Measurements from ENCODE around the gene ZNF358.

ZNF358 gene

DNA sequence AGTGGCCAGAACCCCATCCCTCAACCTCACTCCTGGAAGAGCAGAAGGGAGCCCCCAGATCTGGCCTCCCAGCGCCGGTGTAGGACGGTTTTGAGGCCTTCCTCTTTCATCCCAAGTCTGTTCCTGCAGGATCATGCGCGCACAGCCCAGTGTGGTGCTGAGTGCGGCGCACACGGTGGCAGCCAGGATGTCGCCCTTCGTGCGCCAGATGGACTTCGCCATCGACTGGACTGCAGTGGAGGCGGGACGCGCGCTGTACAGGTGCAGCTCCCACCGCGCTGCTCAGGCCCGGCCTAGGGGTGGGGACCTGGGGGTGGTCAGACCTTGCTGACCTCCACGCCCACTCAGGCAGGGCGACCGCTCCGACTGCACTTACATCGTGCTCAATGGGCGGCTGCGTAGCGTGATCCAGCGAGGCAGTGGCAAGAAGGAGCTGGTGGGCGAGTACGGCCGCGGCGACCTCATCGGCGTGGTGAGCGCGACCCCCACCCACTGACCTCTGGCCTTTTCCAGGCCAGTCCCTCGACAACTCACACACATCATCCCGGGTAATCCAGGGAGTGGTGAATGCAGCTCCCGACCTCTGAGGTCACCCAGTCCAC lies 34.4 kb downstream of the ZNF358 start:
- Histone ChIP-seq H2BK120ac (ENCODE audit: low read depth, low read length) (no peak overlapping the region), H3K9me3 (replicated peaks in 1 of 2; ENCODE audit: control insufficient read depth in 2 of 2, insufficient read depth in 1 of 2, low read depth in 1 of 2, low read length in 2 of 2) (peaks cover 0 to 1% of the 10 kb centered on the region in 2 donors), H4K91ac (ENCODE audit: low read depth, low read length, poor library complexity) (no peak overlapping the region), H3K14ac (ENCODE audit: low read length) (peak overlapping the region; percentile 71), H2BK5ac (ENCODE audit: low read length) (peak overlapping the region; percentile 39), H3K18ac (ENCODE audit: low read length) (no peak overlapping the region), H2AK5ac (ENCODE audit: low read depth, low read length) (peak overlapping the region; percentile 90), H3K36me3 (replicated peaks in 1 of 2; ENCODE audit: control insufficient read depth in 2 of 2, insufficient read depth in 2 of 2, low read length in 2 of 2) (peaks cover 6 to 10% of the 10 kb centered on the region in 2 donors), H3K4ac (ENCODE audit: low read length) (peak overlapping the region; percentile 53), H3K9ac (ENCODE audit: low read depth, low read length, poor library complexity) (peak overlapping the region; percentile 44), H3K23ac (ENCODE audit: low read depth, low read length, poor library complexity) (peak overlapping the region; percentile 65), H3K4me2 (ENCODE audit: insufficient read depth, low read length, poor library complexity, severe bottlenecking) (no peak overlapping the region), H3K27ac (replicated peaks; ENCODE audit: low read length) (no peak overlapping the region), H4K8ac (ENCODE audit: low read depth, low read length) (no peak overlapping the region), H3K4me3 (ENCODE audit: low read length in 2 of 2) (peak overlapping the region in 1 of 2 donors; percentile 38), H3K79me1 (ENCODE audit: low read depth, low read length) (peaks cover 2% of the 10 kb centered on the region), H3K27me3 (ENCODE audit: control insufficient read depth in 3 of 3, insufficient read depth in 3 of 3, low read depth in 1 of 3, low read length in 3 of 3) (no peaks in the 10 kb centered on the region), H3K4me1 (ENCODE audit: control insufficient read depth in 2 of 2, insufficient read depth in 1 of 2, low read depth in 1 of 2, low read length in 2 of 2) (peaks cover 0 to 5% of the 10 kb centered on the region in 2 donors), H2AFZ (ENCODE audit: low read length) (no peak overlapping the region), H2BK12ac (ENCODE audit: low read length) (peak overlapping the region; percentile 58), H2BK15ac (ENCODE audit: low read length) (no peak overlapping the region)
- DNase-seq (ENCODE audit: low spot score) = no peak
- WGBS, 2 donors (ENCODE audit: extremely low coverage in 2 of 2, insufficient read length in 2 of 2, insufficient replicate concordance in 1 of 2) = no CpG with 5 or more reads among the region's 41 CpGs

DNA sequence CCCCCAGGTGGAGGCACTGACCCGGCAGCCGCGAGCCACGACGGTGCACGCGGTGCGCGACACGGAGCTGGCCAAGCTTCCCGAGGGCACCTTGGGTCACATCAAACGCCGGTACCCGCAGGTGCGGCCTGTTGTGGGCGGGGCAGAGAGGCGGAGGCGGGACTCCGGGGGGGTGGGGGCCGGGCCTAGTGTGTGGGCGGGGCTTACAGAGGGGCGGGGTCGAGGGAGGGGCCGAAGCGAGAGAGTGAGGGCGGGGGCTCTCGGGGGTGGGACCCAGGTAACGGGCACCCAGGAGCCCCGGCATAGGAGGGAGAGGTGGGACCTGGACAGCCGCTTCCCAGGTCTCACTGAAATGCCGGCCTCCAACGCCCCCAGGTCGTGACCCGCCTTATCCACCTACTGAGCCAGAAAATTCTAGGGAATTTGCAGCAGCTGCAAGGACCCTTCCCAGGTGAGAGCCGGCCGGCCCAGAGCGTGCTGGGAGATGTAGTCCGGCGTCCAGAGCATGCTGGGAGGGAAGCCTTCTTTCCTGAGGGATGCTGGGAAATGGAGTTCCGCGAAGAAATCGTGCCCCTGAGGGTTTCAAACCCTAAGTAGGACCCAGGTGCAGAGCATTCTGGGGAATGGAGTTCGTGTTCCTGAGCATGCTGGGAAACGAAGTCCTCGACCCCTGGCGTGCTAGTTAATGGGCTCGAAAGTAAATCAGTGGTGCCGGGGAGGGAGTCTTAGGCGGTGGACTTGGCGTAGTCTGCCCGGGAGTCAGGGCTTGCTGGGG lies 35.3 kb downstream of the ZNF358 start:
- no peak overlapping the region for H3K27ac ChIP-seq (replicated peaks; ENCODE audit: low read length)
- H3K14ac ChIP-seq (ENCODE audit: low read length) = no peak overlapping the region
- H2BK5ac ChIP-seq (ENCODE audit: low read length) = no peak overlapping the region
- H3K23ac ChIP-seq (ENCODE audit: low read depth, low read length, poor library complexity) = no peak overlapping the region
- H3K36me3 ChIP-seq (replicated peaks in 1 of 2; ENCODE audit: control insufficient read depth in 2 of 2, insufficient read depth in 2 of 2, low read length in 2 of 2) = peaks cover 11 to 14% of the 10 kb centered on the region in 2 donors
- H3K9me3 ChIP-seq (replicated peaks in 1 of 2; ENCODE audit: control insufficient read depth in 2 of 2, insufficient read depth in 1 of 2, low read depth in 1 of 2, low read length in 2 of 2) = peaks cover 0 to 1% of the 10 kb centered on the region in 2 donors
- no peak overlapping the region for H2BK15ac ChIP-seq (ENCODE audit: low read length)
- H3K18ac ChIP-seq (ENCODE audit: low read length) = peak overlapping the region; percentile 87
- DNase-seq (ENCODE audit: low spot score) = peak; percentile 90
- peak overlapping the region; percentile 41 for H2BK12ac ChIP-seq (ENCODE audit: low read length)
- peaks cover 0 to 5% of the 10 kb centered on the region in 2 donors for H3K4me1 ChIP-seq (ENCODE audit: control insufficient read depth in 2 of 2, insufficient read depth in 1 of 2, low read depth in 1 of 2, low read length in 2 of 2)
- no CpG with 5 or more reads among the region's 51 CpGs for WGBS, 2 donors (ENCODE audit: extremely low coverage in 2 of 2, insufficient read length in 2 of 2, insufficient replicate concordance in 1 of 2)
- peak overlapping the region; percentile 90 for H2AK5ac ChIP-seq (ENCODE audit: low read depth, low read length)
- peak overlapping the region; percentile 85 for H4K91ac ChIP-seq (ENCODE audit: low read depth, low read length, poor library complexity)
- H3K9ac ChIP-seq (ENCODE audit: low read depth, low read length, poor library complexity) = no peak overlapping the region
- peak overlapping the region in 1 of 2 donors; percentile 70 for H3K4me3 ChIP-seq (ENCODE audit: low read length in 2 of 2)
- H2AFZ ChIP-seq (ENCODE audit: low read length) = no peak overlapping the region
- H3K79me1 ChIP-seq (ENCODE audit: low read depth, low read length) = peaks cover 2% of the 10 kb centered on the region
- peak overlapping the region; percentile 47 for H3K4me2 ChIP-seq (ENCODE audit: insufficient read depth, low read length, poor library complexity, severe bottlenecking)
- no peak overlapping the region for H4K8ac ChIP-seq (ENCODE audit: low read depth, low read length)
- H3K27me3 ChIP-seq (ENCODE audit: control insufficient read depth in 3 of 3, insufficient read depth in 3 of 3, low read depth in 1 of 3, low read length in 3 of 3) = no peaks in the 10 kb centered on the region
- no peak overlapping the region for H2BK120ac ChIP-seq (ENCODE audit: low read depth, low read length)
- no peak overlapping the region for H3K4ac ChIP-seq (ENCODE audit: low read length)

DNA sequence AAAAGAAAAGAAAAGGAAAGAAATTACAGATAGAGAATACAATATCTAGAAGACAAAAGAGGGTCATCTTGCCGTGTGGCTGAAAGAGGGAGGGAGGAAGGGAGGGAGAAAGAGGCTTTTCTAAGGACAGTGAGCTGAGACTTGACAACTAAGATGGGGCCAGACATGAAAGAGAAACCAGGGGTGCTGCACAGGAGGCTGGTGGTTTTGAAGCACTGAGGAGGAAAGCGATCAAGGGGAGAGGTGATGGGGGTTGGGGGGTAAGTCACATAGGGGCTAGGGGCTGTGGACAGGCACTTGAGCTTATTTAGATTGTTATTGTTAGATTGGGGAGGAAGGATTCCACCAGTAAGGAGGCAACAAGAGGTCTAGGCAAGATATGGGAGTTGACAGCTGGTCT lies 36.9 kb downstream of the ZNF358 start:
- WGBS, 2 donors (ENCODE audit: extremely low coverage in 2 of 2, insufficient read length in 2 of 2, insufficient replicate concordance in 1 of 2) = no CpG with 5 or more reads among the region's 2 CpGs
- H3K4me1 ChIP-seq (ENCODE audit: control insufficient read depth in 2 of 2, insufficient read depth in 1 of 2, low read depth in 1 of 2, low read length in 2 of 2) = peaks cover 0 to 5% of the 10 kb centered on the region in 2 donors
- no peak overlapping the region for H2BK12ac ChIP-seq (ENCODE audit: low read length)
- H4K91ac ChIP-seq (ENCODE audit: low read depth, low read length, poor library complexity) = no peak overlapping the region
- H3K23ac ChIP-seq (ENCODE audit: low read depth, low read length, poor library complexity) = no peak overlapping the region
- no peak overlapping the region for H3K9ac ChIP-seq (ENCODE audit: low read depth, low read length, poor library complexity)
- no peak overlapping the region for H2BK15ac ChIP-seq (ENCODE audit: low read length)
- no peak overlapping the region for H3K4ac ChIP-seq (ENCODE audit: low read length)
- H4K8ac ChIP-seq (ENCODE audit: low read depth, low read length) = no peak overlapping the region
- no peak overlapping the region for H2BK120ac ChIP-seq (ENCODE audit: low read depth, low read length)
- no peak overlapping the region for H3K14ac ChIP-seq (ENCODE audit: low read length)
- H3K4me3 ChIP-seq (ENCODE audit: low read length in 2 of 2) = no peak overlapping the region
- no peak overlapping the region for H2AFZ ChIP-seq (ENCODE audit: low read length)
- no peak for DNase-seq (ENCODE audit: low spot score)
- H2AK5ac ChIP-seq (ENCODE audit: low read depth, low read length) = no peak overlapping the region
- H3K27ac ChIP-seq (replicated peaks; ENCODE audit: low read length) = no peak overlapping the region
- H3K79me1 ChIP-seq (ENCODE audit: low read depth, low read length) = peaks cover 5% of the 10 kb centered on the region
- no peak overlapping the region for H3K4me2 ChIP-seq (ENCODE audit: insufficient read depth, low read length, poor library complexity, severe bottlenecking)
- peaks cover 24 to 28% of the 10 kb centered on the region in 2 donors for H3K36me3 ChIP-seq (replicated peaks in 1 of 2; ENCODE audit: control insufficient read depth in 2 of 2, insufficient read depth in 2 of 2, low read length in 2 of 2)
- H3K9me3 ChIP-seq (replicated peaks in 1 of 2; ENCODE audit: control insufficient read depth in 2 of 2, insufficient read depth in 1 of 2, low read depth in 1 of 2, low read length in 2 of 2) = peaks cover 0 to 2% of the 10 kb centered on the region in 2 donors
- no peaks in the 10 kb centered on the region for H3K27me3 ChIP-seq (ENCODE audit: control insufficient read depth in 3 of 3, insufficient read depth in 3 of 3, low read depth in 1 of 3, low read length in 3 of 3)
- H3K18ac ChIP-seq (ENCODE audit: low read length) = no peak overlapping the region
- H2BK5ac ChIP-seq (ENCODE audit: low read length) = no peak overlapping the region

DNA sequence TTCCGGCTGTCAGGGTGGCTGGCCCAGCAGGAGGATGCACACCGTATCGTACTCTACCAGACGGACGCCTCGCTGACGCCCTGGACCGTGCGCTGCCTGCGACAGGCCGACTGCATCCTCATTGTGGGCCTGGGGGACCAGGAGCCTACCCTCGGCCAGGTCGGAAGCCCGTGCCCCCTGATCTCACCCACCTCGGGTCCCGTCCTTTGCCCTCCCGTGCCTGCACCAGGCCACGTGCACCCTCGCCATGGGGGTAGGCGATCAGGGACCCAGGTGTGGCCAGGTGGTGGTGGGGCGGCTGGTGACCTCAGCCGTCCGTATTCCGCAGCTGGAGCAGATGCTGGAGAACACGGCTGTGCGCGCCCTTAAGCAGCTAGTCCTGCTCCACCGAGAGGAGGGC lies 38.7 kb downstream of the ZNF358 start:
- H2BK120ac ChIP-seq (ENCODE audit: low read depth, low read length) = no peak overlapping the region
- no peak overlapping the region for H3K4me3 ChIP-seq (ENCODE audit: low read length in 2 of 2)
- peak overlapping the region; percentile 89 for H2BK12ac ChIP-seq (ENCODE audit: low read length)
- no peak overlapping the region for H3K14ac ChIP-seq (ENCODE audit: low read length)
- H3K27me3 ChIP-seq (ENCODE audit: control insufficient read depth in 3 of 3, insufficient read depth in 3 of 3, low read depth in 1 of 3, low read length in 3 of 3) = no peaks in the 10 kb centered on the region
- no peak overlapping the region for H3K4me2 ChIP-seq (ENCODE audit: insufficient read depth, low read length, poor library complexity, severe bottlenecking)
- H2AFZ ChIP-seq (ENCODE audit: low read length) = no peak overlapping the region
- no peak overlapping the region for H3K18ac ChIP-seq (ENCODE audit: low read length)
- DNase-seq (ENCODE audit: low spot score) = no peak
- peaks cover 0 to 5% of the 10 kb centered on the region in 2 donors for H3K4me1 ChIP-seq (ENCODE audit: control insufficient read depth in 2 of 2, insufficient read depth in 1 of 2, low read depth in 1 of 2, low read length in 2 of 2)
- no peak overlapping the region for H4K8ac ChIP-seq (ENCODE audit: low read depth, low read length)
- H3K36me3 ChIP-seq (replicated peaks in 1 of 2; ENCODE audit: control insufficient read depth in 2 of 2, insufficient read depth in 2 of 2, low read length in 2 of 2) = peaks cover 35 to 36% of the 10 kb centered on the region in 2 donors
- H3K79me1 ChIP-seq (ENCODE audit: low read depth, low read length) = peaks cover 7% of the 10 kb centered on the region
- H2BK5ac ChIP-seq (ENCODE audit: low read length) = no peak overlapping the region
- no peak overlapping the region for H3K27ac ChIP-seq (replicated peaks; ENCODE audit: low read length)
- WGBS, 2 donors (ENCODE audit: extremely low coverage in 2 of 2, insufficient read length in 2 of 2, insufficient replicate concordance in 1 of 2) = no CpG with 5 or more reads among the region's 28 CpGs
- no peak overlapping the region for H4K91ac ChIP-seq (ENCODE audit: low read depth, low read length, poor library complexity)
- peak overlapping the region; percentile 91 for H3K23ac ChIP-seq (ENCODE audit: low read depth, low read length, poor library complexity)
- H3K4ac ChIP-seq (ENCODE audit: low read length) = no peak overlapping the region
- peak overlapping the region; percentile 21 for H3K9ac ChIP-seq (ENCODE audit: low read depth, low read length, poor library complexity)
- H2AK5ac ChIP-seq (ENCODE audit: low read depth, low read length) = no peak overlapping the region
- peaks cover 0 to 4% of the 10 kb centered on the region in 2 donors for H3K9me3 ChIP-seq (replicated peaks in 1 of 2; ENCODE audit: control insufficient read depth in 2 of 2, insufficient read depth in 1 of 2, low read depth in 1 of 2, low read length in 2 of 2)
- no peak overlapping the region for H2BK15ac ChIP-seq (ENCODE audit: low read length)

Measured in neuronal stem cell (in vitro differentiated cells).